Stimulated activated CD4-positive, alpha-beta T cell treated with anti-CD3 and anti-CD28 coated beads, Interleukin-1b, Interleukin-23, amount 100 ng/mL, for 4 hours (primary cell): ENCODE results near the gene PRAMEF6.
"Not testable (repeated sequence)": the region's sequence is repeated elsewhere in the genome, so short reads cannot be mapped to it uniquely, and the experiment has no call there.

ENCODE experiments used
- DNase-seq, 2 donors: peaks; one replicate each; pipeline ENCODE4 v3.0.0-alpha.2; 2020; ENCODE audit warnings: low read depth in 2 of 2

The PRAMEF6 gene

DNA sequence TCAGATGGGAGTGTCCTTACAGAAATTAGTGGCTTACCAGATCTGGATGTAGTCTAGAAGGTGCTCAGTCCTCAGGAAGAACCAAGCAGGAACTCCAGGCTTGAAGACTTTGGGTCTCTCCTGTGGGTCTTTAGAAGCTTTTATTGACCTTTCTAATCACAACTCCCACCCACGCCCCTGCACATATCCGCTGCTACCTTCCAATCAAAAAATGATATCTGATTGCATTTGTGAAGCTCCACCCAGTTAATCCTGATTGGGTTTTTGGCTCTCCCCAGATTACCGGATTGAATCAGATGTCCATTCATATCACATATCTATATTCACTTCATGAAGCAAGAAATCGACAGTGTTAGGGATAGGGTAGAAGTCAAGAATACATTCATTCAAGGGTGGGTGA is at the start of gene PRAMEF6:
PRAMEF6 (minus strand) TSS at position 101 of the 400 bp plus-strand sequence. CDS start 5,062 bp downstream, outside the sequence.
- DNase-seq, result not testable (repeated sequence)

DNA sequence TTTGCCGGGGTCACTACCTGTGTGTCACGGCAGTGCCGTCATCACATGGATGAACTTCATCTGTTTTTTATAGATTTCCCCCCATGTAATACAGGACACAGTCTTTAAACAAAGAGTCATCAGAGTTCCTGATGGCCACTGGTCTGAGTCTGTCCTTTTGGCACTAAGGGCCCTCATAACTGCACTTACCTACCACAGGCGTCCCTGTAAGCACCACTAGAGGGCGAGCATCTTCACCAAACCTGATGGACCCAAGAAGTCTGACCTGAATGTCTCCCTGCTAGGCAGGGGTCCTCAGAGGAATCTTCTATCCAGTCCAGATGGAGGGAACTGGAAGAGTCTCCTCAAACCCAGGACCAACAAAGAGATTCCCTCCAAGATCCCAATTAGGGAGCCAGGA is 23.0 kb downstream of the PRAMEF6 start:
- DNase-seq, result not testable (repeated sequence)

- not testable (repeated sequence) for DNase-seq
These were observed 25.6 kb downstream of the PRAMEF6 start for GRCh38 chr1:12921749-12922148.

DNA sequence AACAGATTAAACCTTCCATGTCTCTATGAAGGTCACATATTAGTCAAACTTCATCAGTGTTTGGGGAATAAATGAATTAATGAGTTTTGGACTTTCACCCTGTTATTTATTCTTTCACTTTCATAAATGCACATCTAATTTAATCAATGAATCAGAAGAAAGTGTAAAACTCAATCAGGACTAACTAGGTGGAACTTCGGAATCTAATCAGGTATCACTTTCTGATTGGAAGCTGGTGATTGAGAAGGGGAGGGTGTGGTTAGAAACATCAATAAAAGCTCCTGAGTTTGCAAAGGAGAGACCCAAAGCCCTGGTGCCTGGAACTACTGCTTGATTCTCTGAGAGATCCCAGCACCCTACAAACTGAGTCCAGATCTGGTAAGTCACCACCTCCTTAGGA is 31.1 kb downstream of the PRAMEF6 start, which contains the start of gene PRAMEF7:
PRAMEF7 (plus strand) TSS at position 301 of the 400 bp plus-strand sequence. CDS start 1,083 bp downstream, outside the sequence.
- not testable (repeated sequence) for DNase-seq

- DNase-seq, result not testable (repeated sequence)
These were observed 43.4 kb downstream of the PRAMEF6 start for GRCh38 chr1:12903793-12904572.

DNA sequence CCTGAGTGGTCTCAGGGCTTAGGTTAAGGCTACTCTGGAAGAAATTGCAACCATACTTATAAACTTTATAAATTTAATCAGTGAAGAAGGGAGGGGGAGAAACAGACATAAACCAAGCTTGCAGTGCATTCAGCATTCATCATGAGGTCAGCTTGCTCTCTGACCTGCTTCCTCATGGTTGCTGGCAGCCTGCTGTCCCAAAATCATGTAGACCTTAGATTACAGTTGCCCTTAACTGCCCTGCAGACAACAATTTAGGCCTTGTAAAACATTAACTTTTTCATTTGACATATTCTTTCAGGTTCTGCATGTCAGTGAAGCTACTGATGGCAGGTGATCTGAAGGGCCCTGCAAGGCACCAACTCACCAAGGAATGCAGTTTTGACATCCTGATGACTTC is 48.2 kb downstream of the PRAMEF6 start:
- DNase-seq, result not testable (repeated sequence)

GRCh38 chr1:12898170-12898569 is 49.2 kb downstream of the PRAMEF6 start, which contains the start of gene PRAMEF10:
PRAMEF10 (minus strand) TSS chr1:12898270; CDS start chr1:12895847, 2,423 bp downstream.
- not testable (repeated sequence) for DNase-seq
